OCI-LY7 (cell line): ENCODE measurements around the gene GPN3. TPM values are rescaled to one million over a fixed set of nuclear protein-coding genes. Genes with fewer than 3 reads are reported as not detected.
A peak's percentile ranks its signal among the peaks of the same experiment; 100 is the strongest.

Source experiments
- BruUV-seq: library from RNA; stranded (reverse); fragments of 400-500 nt; replicated peaks from 2 replicates; lab custom pipeline; 2021; lab: Mats Ljungman, UMichigan
- CTCF ChIA-PET: fragments of 300-600 bp; sonication (Branson Sonifier 250); formaldehyde crosslinking; loops from one replicate; lab custom pipeline; 2022; ENCODE audit warnings: antibody characterized with exemption; ENCODE audit not compliant: unreplicated experiment; lab: Charles Lee
- POLR2A ChIA-PET: fragments of 300-600 bp; sonication (Branson Sonifier 250); formaldehyde crosslinking; loops from one replicate; lab custom pipeline; 2022; ENCODE audit warnings: antibody characterized with exemption; lab: Charles Lee
- DNase-seq: peaks from one replicate; pipeline ENCODE4 v3.0.0-alpha.2; 2015; ENCODE audit warnings: low spot score
- H2AFZ ChIP-seq: fragments of 200-600 bp; sonication (generic), shearing (Covaris generic); 2 replicates; pipeline ENCODE4 v1.6.1; 2014; ENCODE audit warnings: mild to moderate bottlenecking, antibody characterized with exemption, low read length, moderate library complexity
- H3K27ac ChIP-seq: fragments of 200-600 bp; sonication (generic); 2 replicates; pipeline ENCODE4 v1.5.1; 2014; ENCODE audit warnings: mixed run types, low read depth, mild to moderate bottlenecking, moderate library complexity, low read length, inconsistent platforms; ENCODE audit not compliant: poor library complexity, severe bottlenecking
- H3K36me3 ChIP-seq: fragments of 200-600 bp; sonication (generic); 2 replicates; pipeline ENCODE4 v1.6.1; 2014; ENCODE audit warnings: mild to moderate bottlenecking, antibody characterized with exemption, low read length, moderate library complexity, mixed read lengths; ENCODE audit not compliant: insufficient read depth
- H3K4me1 ChIP-seq: fragments of 200-600 bp; sonication (generic); 2 replicates; pipeline ENCODE4 v1.5.1; 2014; ENCODE audit warnings: mild to moderate bottlenecking, low read length; ENCODE audit not compliant: insufficient read depth, poor library complexity, severe bottlenecking
- H3K4me2 ChIP-seq: fragments of 200-600 bp; sonication (generic); 2 replicates; pipeline ENCODE4 v1.6.1; 2014; ENCODE audit warnings: mild to moderate bottlenecking, low read length
- H3K4me3 ChIP-seq: fragments of 200-600 bp; sonication (generic); 2 replicates; pipeline ENCODE4 v1.5.1; 2014; ENCODE audit warnings: mild to moderate bottlenecking, low read depth, low read length; ENCODE audit not compliant: poor library complexity, severe bottlenecking
- H3K79me2 ChIP-seq: fragments of 200-600 bp; sonication (generic); 2 replicates; pipeline ENCODE4 v1.6.1; 2016; ENCODE audit warnings: low read depth, mild to moderate bottlenecking, low read length, moderate library complexity, mixed read lengths; ENCODE audit not compliant: insufficient read depth
- H3K9me2 ChIP-seq: fragments of 200-600 bp; sonication (generic); 2 replicates; pipeline ENCODE4 v1.6.1; 2016; ENCODE audit warnings: mild to moderate bottlenecking, low read length, mixed read lengths; ENCODE audit not compliant: insufficient read depth
- H3K9me3 ChIP-seq: fragments of 200-600 bp; sonication (generic); 2 replicates; pipeline ENCODE4 v1.6.1; 2014; ENCODE audit warnings: mild to moderate bottlenecking, mixed run types, low read length, mixed read lengths
- H4K20me1 ChIP-seq: fragments of 200-600 bp; sonication (generic); 2 replicates; pipeline ENCODE4 v1.6.1; 2014; ENCODE audit warnings: mild to moderate bottlenecking, antibody characterized with exemption, low read length, moderate library complexity, mixed read lengths; ENCODE audit not compliant: insufficient read depth
- EZH2phosphoT487 ChIP-seq: fragments of 200-600 bp; sonication (generic); IDR thresholded peaks from 2 replicates; pipeline ENCODE4 v1.6.1; 2018; ENCODE audit warnings: low read depth, borderline replicate concordance, mild to moderate bottlenecking, mixed run types, antibody characterized with exemption, low read length, moderate library complexity, mixed read lengths
- intact Hi-C: fragments of 100-400 bp; cut with micrococcal nuclease; formaldehyde crosslinking; loops from one replicate; pipeline ENCODE4 v1.10.0; 2022; ENCODE audit not compliant: unreplicated experiment
- total RNA-seq, 2 experiments: library from RNA; depleted of rRNA in 1 of 2; stranded (reverse); fragments of >200 nt in 1 of 2; shearing (Covaris generic) in 1 of 2; gene quantifications; 2 replicates each; pipeline ENCODE4 v1.2.3, GENCODE V29; 2014 to 2022
- TF ChIP-seq, protein P1 (sequence below): fragments of 200-600 bp; sonication (generic); conservative IDR thresholded peaks from 2 replicates; pipeline ENCODE4 v1.5.1; 2014; ENCODE audit warnings: mild to moderate bottlenecking, antibody characterized with exemption, low read length, moderate library complexity, mixed read lengths

GPN3 gene
- total RNA-seq, 2 experiments from 2014 or later: 24.2 to 43.7 TPM

DNA sequence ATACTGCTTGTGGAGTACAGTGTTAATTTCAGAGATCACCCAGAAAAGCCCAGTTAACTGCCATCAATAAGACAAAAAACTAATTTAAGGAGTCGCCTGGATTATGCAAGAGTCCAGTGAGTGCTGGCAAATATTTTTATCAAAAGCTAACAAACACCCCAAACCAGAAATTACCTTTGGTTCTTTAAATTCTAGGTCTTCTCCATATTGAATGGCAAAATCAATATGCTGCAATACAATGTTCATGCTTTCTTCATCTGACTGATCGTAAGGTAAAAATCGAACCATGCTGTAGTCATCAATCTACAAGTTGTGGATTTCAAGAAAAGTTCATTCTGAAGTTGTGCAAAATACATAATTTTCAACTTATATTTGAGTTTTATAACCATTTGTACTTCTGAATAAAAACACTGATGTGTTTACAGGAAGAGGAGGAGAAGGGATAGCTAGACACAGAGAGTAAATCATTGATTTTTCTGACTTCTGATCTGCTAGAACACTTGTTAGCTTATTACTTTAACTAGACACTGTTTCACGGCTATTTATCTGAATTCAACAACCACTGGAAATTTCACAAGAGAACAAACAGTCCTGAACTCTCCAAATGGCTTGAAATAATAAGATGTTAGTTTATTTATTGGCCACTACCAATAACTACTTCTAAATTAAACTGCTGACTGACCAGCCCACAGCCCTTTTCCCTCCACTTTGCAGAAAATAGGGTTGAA lies 14.3 kb downstream of the GPN3 start:
- H2AFZ ChIP-seq: no peak overlapping the region
- no peak overlapping the region for H3K4me3 ChIP-seq
- TF ChIP-seq EZH2phosphoT487: no peak
- TF ChIP-seq, protein P1, sequence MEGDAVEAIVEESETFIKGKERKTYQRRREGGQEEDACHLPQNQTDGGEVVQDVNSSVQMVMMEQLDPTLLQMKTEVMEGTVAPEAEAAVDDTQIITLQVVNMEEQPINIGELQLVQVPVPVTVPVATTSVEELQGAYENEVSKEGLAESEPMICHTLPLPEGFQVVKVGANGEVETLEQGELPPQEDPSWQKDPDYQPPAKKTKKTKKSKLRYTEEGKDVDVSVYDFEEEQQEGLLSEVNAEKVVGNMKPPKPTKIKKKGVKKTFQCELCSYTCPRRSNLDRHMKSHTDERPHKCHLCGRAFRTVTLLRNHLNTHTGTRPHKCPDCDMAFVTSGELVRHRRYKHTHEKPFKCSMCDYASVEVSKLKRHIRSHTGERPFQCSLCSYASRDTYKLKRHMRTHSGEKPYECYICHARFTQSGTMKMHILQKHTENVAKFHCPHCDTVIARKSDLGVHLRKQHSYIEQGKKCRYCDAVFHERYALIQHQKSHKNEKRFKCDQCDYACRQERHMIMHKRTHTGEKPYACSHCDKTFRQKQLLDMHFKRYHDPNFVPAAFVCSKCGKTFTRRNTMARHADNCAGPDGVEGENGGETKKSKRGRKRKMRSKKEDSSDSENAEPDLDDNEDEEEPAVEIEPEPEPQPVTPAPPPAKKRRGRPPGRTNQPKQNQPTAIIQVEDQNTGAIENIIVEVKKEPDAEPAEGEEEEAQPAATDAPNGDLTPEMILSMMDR: no peak
- BruUV-seq: no TSS peak
- DNase-seq: no peak
- no peaks in the 10 kb centered on the region for H3K9me3 ChIP-seq
- peaks cover 17% of the 10 kb centered on the region for H3K79me2 ChIP-seq
- no peaks in the 10 kb centered on the region for H4K20me1 ChIP-seq
- intact Hi-C loops: loop anchor here (10.0 kb wide), 1 partner anchor 431 kb away; no protein-coding TSS in a partner anchor
- H3K4me1 ChIP-seq: peaks cover 51% of the 10 kb centered on the region
- H3K4me2 ChIP-seq: no peak overlapping the region
- H3K27ac ChIP-seq: no peak overlapping the region
- H3K36me3 ChIP-seq: peaks cover 70% of the 10 kb centered on the region
- CTCF ChIA-PET: interaction anchor here (2.7 kb wide), 1 partner anchor 15 kb away, joined by 14 read pairs; the partner anchor contains the start of genes FAM216A and GPN3
- POLR2A ChIA-PET: interaction anchor here (0.6 to 2.7 kb wide), 4 partner anchors 11 to 202 kb away, joined by 3 to 12 read pairs (median 4); partner anchors contain the start of genes FAM216A and GPN3
- H3K9me2 ChIP-seq: no peaks in the 10 kb centered on the region

- peak overlapping the region; percentile 87 for H3K27ac ChIP-seq
- H3K4me1 ChIP-seq: peaks cover 43% of the 10 kb centered on the region
- no peak overlapping the region for H2AFZ ChIP-seq
- peaks cover 40% of the 10 kb centered on the region for H3K79me2 ChIP-seq
- TF ChIP-seq, protein P1: no peak
- TF ChIP-seq EZH2phosphoT487: no peak
- H3K9me3 ChIP-seq: no peaks in the 10 kb centered on the region
- intact Hi-C loops: loop anchor here (2.0 to 10.0 kb wide), 3 partner anchors 52 to 434 kb away; partner anchors contain the start of genes RAD9B and VPS29
- H4K20me1 ChIP-seq: no peaks in the 10 kb centered on the region
- POLR2A ChIA-PET: interaction anchor here (0.6 to 3.0 kb wide), 3 partner anchors 17 to 100 kb away, joined by 5 to 26 read pairs (median 12); partner anchors contain the start of genes FAM216A and GPN3
- no peak for DNase-seq
- H3K4me2 ChIP-seq: no peak overlapping the region
- H3K9me2 ChIP-seq: no peaks in the 10 kb centered on the region
- peaks cover 84% of the 10 kb centered on the region for H3K36me3 ChIP-seq
- CTCF ChIA-PET: no interaction called here
- BruUV-seq: no TSS peak
- H3K4me3 ChIP-seq: no peak overlapping the region
Observed at GRCh38 chr12:110451263-110451662, 16.8 kb downstream of the GPN3 start.
